Fibroblast of skin of back (primary cell): ENCODE results near the gene PTPN3.

Experiments
- DNase-seq: peaks from one replicate; pipeline ENCODE4 v3.0.0-alpha.2; 2013

PTPN3 gene

DNA sequence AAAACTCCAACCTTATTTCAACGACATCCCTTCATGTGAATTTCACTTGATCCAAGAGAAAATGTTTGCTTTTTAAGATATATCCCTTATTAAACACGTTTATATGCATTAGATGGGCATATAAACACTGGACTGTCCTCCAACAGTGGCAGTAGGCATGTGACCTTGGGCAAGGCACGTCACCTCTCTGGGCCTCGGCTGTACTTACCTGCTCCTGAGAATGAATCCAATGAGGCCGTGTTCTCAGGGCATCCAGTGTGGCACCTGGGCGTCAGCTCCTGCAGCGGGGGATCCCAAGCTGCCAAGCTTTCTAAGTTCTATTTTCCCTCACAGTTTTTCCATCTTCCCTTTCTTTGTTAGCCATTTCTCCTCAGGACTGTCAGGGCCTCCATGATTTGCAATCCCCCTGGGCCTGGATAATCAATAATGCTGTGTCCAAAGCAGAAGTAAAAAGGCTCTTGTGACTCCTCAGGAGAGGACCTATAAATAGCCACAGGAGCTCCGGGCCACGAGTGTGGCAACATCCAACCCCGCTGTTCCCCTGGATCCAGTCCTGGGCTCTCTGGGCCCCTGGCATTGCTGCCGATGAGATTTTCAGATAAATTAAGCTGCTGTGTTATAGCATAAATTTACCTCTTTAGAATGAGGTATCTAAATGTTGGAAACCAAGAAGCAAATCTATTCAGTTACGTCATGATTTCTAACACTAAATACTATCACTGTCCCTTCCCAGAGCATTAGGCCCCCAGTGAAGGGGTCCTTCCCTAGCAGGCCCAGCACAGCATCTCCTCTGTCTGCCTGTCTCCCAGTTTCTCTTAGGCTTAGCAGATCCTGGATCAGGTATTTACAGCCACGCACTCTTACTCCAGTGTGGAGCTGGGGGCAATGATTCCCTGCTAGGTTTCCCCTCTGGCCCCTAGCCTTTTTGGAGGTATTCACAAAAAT is 76.8 kb downstream of the PTPN3 start:
- DNase-seq, result no peak

- no peak for DNase-seq
Observed at GRCh38 chr9:109419531-109419930, 78.6 kb downstream of the PTPN3 start.

- no peak for DNase-seq
Observed at GRCh38 chr9:109418827-109419226, 79.3 kb downstream of the PTPN3 start.

- DNase-seq, result no peak
Observed at GRCh38 chr9:109417585-109418544, 80.2 kb downstream of the PTPN3 start.

DNA sequence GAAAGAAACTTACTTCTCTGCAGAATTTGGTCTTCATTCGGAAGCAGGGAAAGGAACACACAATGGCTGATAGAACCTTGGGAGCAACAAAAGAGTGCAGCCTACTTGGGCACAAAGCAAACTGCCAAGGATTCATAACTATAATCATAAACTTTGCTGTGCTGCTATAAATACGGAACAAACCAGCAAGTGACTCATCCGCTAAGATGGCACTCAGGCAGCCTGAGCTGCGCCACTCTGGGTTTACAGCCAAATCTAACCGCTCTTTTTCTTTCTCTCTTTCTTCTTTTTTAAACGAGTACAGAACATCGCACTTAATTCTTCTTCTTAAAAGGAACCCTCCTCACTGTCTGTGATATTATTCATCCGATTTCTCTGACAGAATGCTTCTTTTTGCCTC is 81.1 kb downstream of the PTPN3 start:
- no peak for DNase-seq

GRCh38 chr9:109416135-109416706 is 81.9 kb downstream of the PTPN3 start:
- no peak for DNase-seq

- DNase-seq, result no peak
Observed at GRCh38 chr9:109414125-109414785, 83.9 kb downstream of the PTPN3 start.

- peak; percentile 49 for DNase-seq
Observed at GRCh38 chr9:109411798-109412352, 86.2 kb downstream of the PTPN3 start.

- no peak for DNase-seq
Observed at GRCh38 chr9:109411069-109411761, 86.9 kb downstream of the PTPN3 start.

GRCh38 chr9:109409773-109410397 is 88.2 kb downstream of the PTPN3 start:
- DNase-seq, result no peak

- no peak for DNase-seq
Observed at GRCh38 chr9:109408759-109409462, 89.2 kb downstream of the PTPN3 start.

DNA sequence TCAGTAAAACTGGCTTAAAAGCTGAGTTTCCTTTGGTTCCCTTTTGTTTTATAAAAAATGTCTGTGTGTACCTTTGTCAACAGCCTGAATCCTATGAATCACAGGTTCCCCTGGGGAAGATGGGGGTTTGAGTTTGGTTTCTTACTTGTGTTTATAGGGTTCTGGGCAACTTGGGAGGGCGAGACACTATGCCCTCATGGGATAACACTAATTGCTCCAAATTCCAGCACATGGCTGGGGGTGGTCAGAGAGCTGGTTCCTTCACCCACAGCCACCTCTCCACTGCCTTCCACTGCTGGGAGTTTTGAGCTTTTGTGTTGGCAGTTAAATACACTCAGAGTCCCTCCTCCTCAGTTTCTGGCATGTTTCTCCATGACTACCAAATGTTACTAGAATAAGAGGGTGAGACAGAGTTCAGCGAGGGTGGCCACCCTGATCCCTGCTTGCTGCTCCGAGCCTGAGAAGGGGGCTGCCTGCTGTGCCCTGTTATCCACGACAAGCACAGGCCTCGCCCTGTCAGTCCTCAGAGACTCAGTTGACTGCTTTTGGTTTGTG is 94.3 kb downstream of the PTPN3 start:
- peak; percentile 67 for DNase-seq

GRCh38 chr9:109403116-109403515 is 95.0 kb downstream of the PTPN3 start:
- peak; percentile 69 for DNase-seq

- DNase-seq, result peak; percentile 9
Observed at GRCh38 chr9:109401990-109402318, 96.2 kb downstream of the PTPN3 start.

- peak; percentile 44 for DNase-seq
Observed at GRCh38 chr9:109401169-109401989, 96.7 kb downstream of the PTPN3 start.

DNA sequence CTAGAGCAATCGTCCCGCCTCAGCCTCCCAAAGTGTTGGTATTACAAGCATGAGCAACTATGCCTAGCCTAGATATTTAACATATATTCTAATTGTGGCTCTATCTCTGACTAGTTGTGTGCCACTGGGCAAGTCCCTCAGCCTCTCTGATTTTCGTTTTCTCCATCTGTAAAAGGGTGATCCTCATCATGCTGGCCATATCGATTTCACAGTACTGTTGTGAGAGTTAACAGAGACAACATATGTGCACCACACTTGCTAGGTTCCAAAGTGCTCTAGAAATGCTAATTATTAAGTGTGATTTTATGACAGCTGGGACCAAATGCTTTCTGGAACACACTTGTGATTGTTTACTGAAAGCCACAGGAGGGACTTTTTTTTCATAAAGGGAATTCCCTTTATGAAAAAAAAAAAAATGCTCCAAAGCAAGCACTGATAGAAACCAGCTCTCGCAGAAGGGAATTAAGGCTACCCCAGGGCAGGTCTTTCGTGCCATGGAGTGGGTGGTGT is 98.8 kb downstream of the PTPN3 start:
- DNase-seq, result no peak

DNA sequence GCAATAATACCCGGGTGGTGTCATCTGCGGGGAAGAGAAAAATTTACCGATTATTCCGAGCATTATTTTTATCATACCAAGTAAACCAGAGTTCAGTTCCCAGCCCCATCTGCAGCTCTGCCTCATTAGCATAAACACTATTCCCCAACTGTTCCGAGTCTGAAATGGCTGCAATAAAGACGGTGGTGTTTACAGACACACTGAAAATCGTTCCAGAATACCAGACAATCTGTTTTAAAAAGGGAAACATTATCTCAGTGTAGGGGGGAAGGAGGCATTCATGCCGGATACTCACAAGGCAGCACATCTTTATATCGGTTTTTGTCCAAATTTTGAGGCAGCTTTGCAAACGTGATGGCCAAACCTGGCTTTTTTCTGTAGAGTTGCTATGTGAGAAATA is 106.9 kb downstream of the PTPN3 start:
- DNase-seq, result no peak

- DNase-seq, result no peak
Observed at GRCh38 chr9:109387856-109388255, 110.3 kb downstream of the PTPN3 start.

GRCh38 chr9:109387206-109387605 is 110.9 kb downstream of the PTPN3 start:
- no peak for DNase-seq
